ENCODE results near the gene TNIK. TPM values are rescaled to one million over a fixed set of nuclear protein-coding genes. Genes with fewer than 3 reads are reported as not detected.

The TNIK gene
- total and polyA plus RNA-seq, 2 of the 4 experiments (the other 2 are of a cell fraction) = 3.4 to 6.3 TPM

DNA sequence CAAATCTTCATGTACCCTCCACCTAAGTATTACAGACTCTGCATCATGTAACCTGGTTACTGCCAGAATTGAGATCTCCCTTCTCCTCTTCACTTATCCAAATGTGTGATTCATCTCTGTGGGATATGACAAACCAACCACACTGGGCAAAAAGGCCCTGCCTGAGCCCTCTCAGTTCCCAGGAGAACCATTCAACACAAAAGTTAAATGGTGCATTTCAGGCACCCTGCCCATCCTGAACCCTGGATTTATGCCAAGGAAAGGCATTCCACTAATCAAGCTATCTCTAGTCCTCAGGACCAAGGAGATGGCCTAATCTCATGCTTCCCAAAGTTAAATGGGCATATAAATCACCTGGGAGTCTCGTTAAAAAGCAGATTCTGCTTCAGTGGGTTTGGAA, 108.5 kb downstream of the TNIK start:
- Histone ChIP-seq H3K4ac (ENCODE audit: low read depth, low read length) (no peak overlapping the region), H3K18ac (ENCODE audit: low read depth, low read length) (no peak overlapping the region), H3K4me1 (ENCODE audit: control insufficient read depth, insufficient read depth, low read length) (peaks cover 3% of the 10 kb centered on the region), H3K4me2 (ENCODE audit: low read depth, low read length) (no peak overlapping the region), H2AK5ac (ENCODE audit: low read depth, low read length) (no peak overlapping the region), H3K79me1 (ENCODE audit: low read depth in 1 of 2, low read length in 2 of 2) (no peaks in the 10 kb centered on the region), H3K27me3 (ENCODE audit: control insufficient read depth, insufficient read depth, low read length) (no peaks in the 10 kb centered on the region), H3K14ac (replicated peaks; ENCODE audit: low read depth, low read length) (no peak overlapping the region), H3K9ac (ENCODE audit: low read depth, low read length) (no peak overlapping the region), H2AK9ac (replicated peaks; ENCODE audit: low read depth, low read length, poor library complexity) (no peak overlapping the region), H4K20me1 (ENCODE audit: insufficient read depth, low read length) (no peaks in the 10 kb centered on the region), H2BK20ac (ENCODE audit: low read depth, low read length) (no peak overlapping the region), H3K27ac (ENCODE audit: insufficient read depth, low read length) (no peak overlapping the region), H2BK5ac (ENCODE audit: low read depth, low read length, poor library complexity, severe bottlenecking) (no peak overlapping the region), H3K23ac (ENCODE audit: low read depth, low read length) (no peak overlapping the region), H2BK120ac (ENCODE audit: low read depth, low read length) (no peak overlapping the region), H4K5ac (ENCODE audit: low read depth, low read length) (no peak overlapping the region), H2BK15ac (ENCODE audit: low read depth, low read length) (no peak overlapping the region), H4K8ac (ENCODE audit: low read depth in 2 of 2, low read length in 2 of 2) (no peak overlapping the region), H3K36me3 (ENCODE audit: control insufficient read depth, insufficient read depth, low read length) (no peaks in the 10 kb centered on the region), H3K4me3 (ENCODE audit: insufficient read depth, low read depth, low read length) (no peak overlapping the region), H3K56ac (ENCODE audit: extremely low read depth, insufficient read depth, low read length) (no peak overlapping the region), H2AFZ (replicated peaks; ENCODE audit: low read length, poor library complexity) (no peak overlapping the region), H4K91ac (ENCODE audit: insufficient read depth, low read depth, low read length) (no peak overlapping the region), H3K9me1 (ENCODE audit: insufficient read depth, low read length) (0 out of 2 replicates have a peak, but pooled peaks cover 3% of the 10 kb centered on the region), H3K9me3 (ENCODE audit: control insufficient read depth, insufficient read depth, low read length) (no peaks in the 10 kb centered on the region)
- DNase-seq (peak; percentile 92), ATAC-seq (ENCODE audit: low read depth) (peak; percentile 82)
- ChIA-PET POLR2A (ENCODE audit: unreplicated experiment) (no interaction called here), CTCF (no interaction called here)
- in situ Hi-C loops (cut with MboI; ENCODE audit: low sequenced_read_pairs) = no loop called here
- intact Hi-C loops (cut with micrococcal nuclease) = no loop called here
- dilution Hi-C loops (cut with HindIII; ENCODE audit: low sequenced_read_pairs, unreplicated experiment) = no loop called here
- WGBS, 2 experiments (ENCODE audit: extremely low coverage in 2 of 2, insufficient read length in 1 of 2) = no CpG with 5 or more reads among the region's 1 CpG
- TF ChIP-seq CEBPB (IDR thresholded peaks at IDR 0.05; ENCODE audit: low read depth, low read length) (peak; percentile 24; the same call in 1 of the 2 replicates), POLR2A (IDR thresholded peaks at IDR 0.05; ENCODE audit: low read depth, low read length) (no peak), FOS (IDR thresholded peaks at IDR 0.05; ENCODE audit: low read depth, low read length) (peak; percentile 71), MAZ (IDR thresholded peaks at IDR 0.05; ENCODE audit: borderline replicate concordance, low read depth, low read length) (no peak)
- BruUV-seq (replicated peaks) = no TSS peak

Data from IMR-90 (cell line).